Right atrium auricular region (tissue), 2 donors: ENCODE results near the gene USH1C. TPM values are rescaled to one million over a fixed set of nuclear protein-coding genes. Genes with fewer than 3 reads are reported as not detected.
A peak's percentile ranks its signal among the peaks of the same experiment; 100 is the strongest.

ENCODE experiments used
- DNase-seq: peaks from one replicate; pipeline ENCODE4 v3.0.0-alpha.2; 2019; ENCODE audit warnings: low spot score
- H3K27ac ChIP-seq, 2 donors: fragments of 200-600 bp; sonication (generic); 1 replicate in 1 of 2; 2 replicates in 1 of 2; pipeline ENCODE4 v1.5.1; 2016 to 2019
- H3K27me3 ChIP-seq, 2 donors: fragments of 200-600 bp; sonication (generic); one replicate each; pipeline versions ENCODE4 v1.5.1 to v1.6.0; 2017 to 2019
- H3K36me3 ChIP-seq: fragments of 200-600 bp; sonication (generic); one replicate; pipeline ENCODE4 v1.5.1; 2016
- H3K4me1 ChIP-seq, 2 donors: fragments of 200-600 bp; sonication (generic); one replicate each; pipeline versions ENCODE4 v1.5.1 to v1.6.0; 2017 to 2019
- H3K4me3 ChIP-seq, 2 donors: fragments of 200-600 bp; sonication (generic); 1 replicate in 1 of 2; 2 replicates in 1 of 2; pipeline ENCODE4 v1.5.1; 2017 to 2019; ENCODE audit warnings: mild to moderate bottlenecking in 1 of 2, moderate library complexity in 1 of 2
- H3K9me3 ChIP-seq, 2 donors: fragments of 200-600 bp; sonication (generic); one replicate each; pipeline ENCODE4 v1.5.1; 2019
- total RNA-seq, 2 donors: library from RNA; depleted of rRNA; stranded (reverse); fragments of >200 nt; gene quantifications; one replicate each; pipeline ENCODE4 v1.1.0, GENCODE V29; 2016
- TF ChIP-seq, protein P1 (sequence below), 2 donors: fragments of 200-600 bp; sonication (generic); IDR thresholded peaks; one replicate each; pipeline ENCODE4 v1.5.1; 2019; ENCODE audit warnings: antibody characterized with exemption in 2 of 2

USH1C gene
- total RNA-seq, 2 donors from 2014 or later: not detected

DNA sequence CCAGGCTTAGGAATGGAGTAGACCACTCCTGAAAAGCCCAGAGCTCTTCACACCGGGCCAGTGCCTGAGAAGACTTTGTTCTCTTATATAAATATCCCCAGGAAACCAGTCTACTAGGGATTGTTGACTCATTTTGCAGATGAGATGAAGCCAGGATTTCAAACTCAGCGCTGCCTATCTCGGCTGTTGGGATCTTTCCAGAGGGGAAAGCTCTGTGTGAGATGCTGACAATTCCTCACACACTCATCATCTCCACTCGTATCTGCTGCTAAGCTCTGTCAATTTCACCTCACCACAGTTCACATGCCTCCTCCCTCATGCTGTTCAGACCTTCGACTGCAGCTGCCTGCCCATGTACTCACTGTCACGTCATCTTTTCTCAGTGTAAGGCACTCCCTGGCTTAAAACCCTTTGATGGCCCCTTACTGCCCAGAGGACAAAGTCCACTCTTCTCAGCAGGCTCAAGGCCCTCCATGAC lies 12.5 kb downstream of the USH1C start:
- no peaks in the 10 kb centered on the region for H3K9me3 ChIP-seq
- no peak overlapping the region for H3K4me3 ChIP-seq
- H3K36me3 ChIP-seq: no peaks in the 10 kb centered on the region
- H3K4me1 ChIP-seq: peaks cover 0 to 39% of the 10 kb centered on the region in 2 donors
- TF ChIP-seq, protein P1, sequence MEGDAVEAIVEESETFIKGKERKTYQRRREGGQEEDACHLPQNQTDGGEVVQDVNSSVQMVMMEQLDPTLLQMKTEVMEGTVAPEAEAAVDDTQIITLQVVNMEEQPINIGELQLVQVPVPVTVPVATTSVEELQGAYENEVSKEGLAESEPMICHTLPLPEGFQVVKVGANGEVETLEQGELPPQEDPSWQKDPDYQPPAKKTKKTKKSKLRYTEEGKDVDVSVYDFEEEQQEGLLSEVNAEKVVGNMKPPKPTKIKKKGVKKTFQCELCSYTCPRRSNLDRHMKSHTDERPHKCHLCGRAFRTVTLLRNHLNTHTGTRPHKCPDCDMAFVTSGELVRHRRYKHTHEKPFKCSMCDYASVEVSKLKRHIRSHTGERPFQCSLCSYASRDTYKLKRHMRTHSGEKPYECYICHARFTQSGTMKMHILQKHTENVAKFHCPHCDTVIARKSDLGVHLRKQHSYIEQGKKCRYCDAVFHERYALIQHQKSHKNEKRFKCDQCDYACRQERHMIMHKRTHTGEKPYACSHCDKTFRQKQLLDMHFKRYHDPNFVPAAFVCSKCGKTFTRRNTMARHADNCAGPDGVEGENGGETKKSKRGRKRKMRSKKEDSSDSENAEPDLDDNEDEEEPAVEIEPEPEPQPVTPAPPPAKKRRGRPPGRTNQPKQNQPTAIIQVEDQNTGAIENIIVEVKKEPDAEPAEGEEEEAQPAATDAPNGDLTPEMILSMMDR (IDR thresholded peaks at IDR 0.05): no peak
- H3K27ac ChIP-seq: peak overlapping the region; percentile 53 to 74
- H3K27me3 ChIP-seq: no peaks in the 10 kb centered on the region
- no peak for DNase-seq

DNA sequence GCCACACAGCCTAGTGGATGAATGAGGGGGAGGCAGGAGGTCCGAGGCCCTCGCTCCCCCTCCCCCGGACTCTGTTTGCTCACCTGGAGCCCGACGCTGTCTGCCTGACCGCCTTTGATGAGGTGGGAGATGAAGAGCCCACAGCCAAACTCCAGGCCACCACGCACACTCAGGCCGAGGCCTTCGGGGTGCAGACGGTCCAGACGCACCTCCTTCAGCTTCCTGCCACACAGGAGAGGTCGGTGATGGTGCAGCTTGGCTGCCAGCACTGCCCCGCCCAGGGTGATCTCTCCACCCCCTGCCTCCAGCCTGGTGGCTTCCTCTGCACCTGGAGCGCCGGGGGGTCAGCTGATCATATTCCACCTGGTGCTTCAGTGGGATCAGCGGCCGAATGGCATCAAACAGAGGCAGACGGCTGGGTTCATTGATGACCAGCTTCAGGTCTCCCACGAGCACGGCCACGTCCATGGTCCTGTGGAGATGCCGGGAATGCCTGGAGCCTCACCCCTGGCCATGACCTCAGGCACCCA lies 13.1 kb downstream of the USH1C start:
- TF ChIP-seq, protein P1 (IDR thresholded peaks at IDR 0.05): no peak
- Histone ChIP-seq H3K4me3 (no peak overlapping the region), H3K27ac (peak overlapping the region; percentile 53 to 74), H3K27me3 (no peaks in the 10 kb centered on the region), H3K36me3 (no peaks in the 10 kb centered on the region), H3K9me3 (no peaks in the 10 kb centered on the region), H3K4me1 (peaks cover 0 to 39% of the 10 kb centered on the region in 2 donors)
- DNase-seq: no peak

DNA sequence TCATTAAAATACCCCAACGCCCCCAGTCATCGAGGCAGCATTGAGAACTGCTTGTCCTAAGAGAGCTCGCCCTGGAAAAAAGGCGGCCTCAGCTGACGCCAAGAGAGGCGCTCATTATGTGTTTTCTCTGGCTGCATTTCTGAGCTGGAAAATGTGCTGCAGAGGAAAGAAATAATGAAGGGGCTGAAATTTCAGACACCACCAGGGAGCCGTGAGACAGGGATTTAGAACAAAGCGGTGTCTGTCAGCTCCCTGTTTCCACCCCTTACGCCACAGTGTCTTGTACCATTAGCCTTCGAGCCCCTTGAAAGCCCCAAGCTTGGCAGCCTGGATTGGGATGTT lies 14.4 kb downstream of the USH1C start:
- H3K27me3 ChIP-seq: no peaks in the 10 kb centered on the region
- DNase-seq: peak; percentile 60
- no peaks in the 10 kb centered on the region for H3K36me3 ChIP-seq
- TF ChIP-seq, protein P1 (IDR thresholded peaks at IDR 0.05): no peak
- H3K9me3 ChIP-seq: no peaks in the 10 kb centered on the region
- H3K27ac ChIP-seq: no peak overlapping the region
- H3K4me1 ChIP-seq: peaks cover 0 to 39% of the 10 kb centered on the region in 2 donors
- no peak overlapping the region for H3K4me3 ChIP-seq

DNA sequence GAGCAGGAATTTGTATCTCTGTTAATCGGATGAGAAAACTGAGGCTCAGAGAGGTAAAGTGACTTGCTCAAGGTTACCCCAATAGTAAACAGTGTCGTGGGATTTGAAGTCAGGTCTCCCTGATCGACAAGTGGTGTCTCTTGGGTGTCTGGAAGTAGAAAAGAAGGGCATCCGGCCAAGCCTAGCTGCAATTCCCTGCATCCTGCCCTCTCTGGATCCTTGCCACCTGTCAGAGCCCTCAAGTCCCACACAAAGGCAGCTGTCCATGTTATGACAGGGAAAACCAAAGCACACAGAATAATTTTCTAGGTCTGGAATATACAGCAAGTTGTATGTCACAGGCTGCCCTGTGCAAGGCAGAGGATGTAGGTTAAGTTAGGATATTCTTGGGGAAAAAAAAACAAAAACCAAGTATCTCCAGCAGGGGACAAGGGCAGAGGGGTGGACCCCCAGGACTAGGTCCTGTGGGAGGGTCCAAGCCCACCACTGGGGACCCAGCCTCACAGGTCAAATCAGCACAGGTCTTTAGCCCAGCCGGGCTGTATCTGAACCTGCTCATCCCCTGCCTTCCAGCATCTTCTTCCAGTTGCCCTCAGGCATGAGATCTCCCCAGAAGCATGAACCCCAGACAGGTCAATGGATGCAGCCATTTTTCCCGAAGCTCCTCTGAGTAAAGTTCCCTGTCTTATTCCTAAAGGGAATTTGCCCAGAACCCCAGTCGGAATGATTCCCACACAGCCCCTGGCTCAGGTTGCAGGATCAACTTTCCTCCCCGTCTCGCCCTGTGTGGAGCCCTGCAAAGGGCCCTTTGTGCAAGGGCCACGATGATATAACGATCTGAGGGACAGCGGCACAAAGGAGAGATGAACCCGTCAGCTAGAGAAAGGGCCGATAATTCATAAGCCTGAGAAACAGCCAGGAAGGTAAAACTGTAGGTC lies 15.0 kb downstream of the USH1C start:
- no peak overlapping the region for H3K27ac ChIP-seq
- DNase-seq: no peak

DNA sequence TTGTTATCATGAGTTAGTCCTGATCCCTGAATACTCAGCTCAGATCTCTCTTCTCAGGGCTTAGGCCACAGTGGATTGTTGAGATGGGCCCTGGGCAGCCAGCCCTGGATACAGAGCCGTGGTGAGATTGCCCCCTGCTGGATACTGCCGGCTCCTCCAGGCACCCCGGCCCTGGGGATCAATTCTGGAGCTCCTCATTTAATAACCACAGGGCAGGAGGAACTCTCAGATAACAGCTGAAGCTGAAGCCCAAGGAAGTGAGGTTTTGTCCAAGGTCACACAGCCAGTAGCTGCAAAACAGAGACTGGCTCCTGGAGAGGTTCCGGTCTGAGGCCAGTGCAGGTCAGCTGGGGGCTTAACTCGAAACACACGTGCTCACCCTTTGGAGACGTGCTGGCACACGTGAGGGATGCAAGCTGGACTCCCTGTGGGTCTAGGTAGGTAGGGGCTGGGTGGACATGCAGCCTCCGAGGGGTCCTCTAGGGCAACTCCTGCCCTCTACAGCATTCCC lies 16.0 kb downstream of the USH1C start:
- TF ChIP-seq, protein P1 (IDR thresholded peaks at IDR 0.05): peak; percentile 39 to 76
- H3K9me3 ChIP-seq: no peaks in the 10 kb centered on the region

More for the DNA sequence above, 15.0 kb downstream of the USH1C start:
- peaks cover 0 to 39% of the 10 kb centered on the region in 2 donors for H3K4me1 ChIP-seq
- no peaks in the 10 kb centered on the region for H3K9me3 ChIP-seq
- H3K4me3 ChIP-seq: no peak overlapping the region
- TF ChIP-seq, protein P1 (IDR thresholded peaks at IDR 0.05): no peak
- no peaks in the 10 kb centered on the region for H3K36me3 ChIP-seq
- no peaks in the 10 kb centered on the region for H3K27me3 ChIP-seq

More for the DNA sequence above, 16.0 kb downstream of the USH1C start:
- H3K27me3 ChIP-seq: no peaks in the 10 kb centered on the region
- H3K27ac ChIP-seq: no peak overlapping the region
- no peak for DNase-seq
- H3K36me3 ChIP-seq: no peaks in the 10 kb centered on the region
- peaks cover 0 to 39% of the 10 kb centered on the region in 2 donors for H3K4me1 ChIP-seq
- no peak overlapping the region for H3K4me3 ChIP-seq
